NCI-H226 (cell line): ENCODE measurements around the gene MED12L.

Experiments
- DNase-seq: peaks from one replicate; pipeline ENCODE4 v3.0.0-alpha.2; 2015

The MED12L gene

DNA sequence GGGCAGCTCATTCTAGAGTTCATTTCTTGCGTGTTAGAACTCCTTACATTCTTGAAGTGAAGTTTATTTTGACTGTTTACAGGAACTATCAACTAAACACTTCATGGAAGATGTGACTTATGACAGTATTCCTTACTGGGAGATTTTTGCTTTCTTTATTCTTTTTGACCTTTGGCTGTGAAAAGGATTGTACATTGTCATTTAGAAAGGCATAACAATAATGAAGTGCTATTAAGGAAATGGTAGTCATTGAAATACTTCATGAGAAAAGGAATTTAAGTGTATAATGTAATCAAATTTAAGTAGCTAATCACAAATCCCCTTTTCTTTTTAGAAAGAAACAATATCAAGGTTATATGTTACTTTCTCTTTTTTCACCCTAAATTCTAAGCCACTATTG is 181.6 kb downstream of the MED12L start:
- DNase-seq: no peak

DNA sequence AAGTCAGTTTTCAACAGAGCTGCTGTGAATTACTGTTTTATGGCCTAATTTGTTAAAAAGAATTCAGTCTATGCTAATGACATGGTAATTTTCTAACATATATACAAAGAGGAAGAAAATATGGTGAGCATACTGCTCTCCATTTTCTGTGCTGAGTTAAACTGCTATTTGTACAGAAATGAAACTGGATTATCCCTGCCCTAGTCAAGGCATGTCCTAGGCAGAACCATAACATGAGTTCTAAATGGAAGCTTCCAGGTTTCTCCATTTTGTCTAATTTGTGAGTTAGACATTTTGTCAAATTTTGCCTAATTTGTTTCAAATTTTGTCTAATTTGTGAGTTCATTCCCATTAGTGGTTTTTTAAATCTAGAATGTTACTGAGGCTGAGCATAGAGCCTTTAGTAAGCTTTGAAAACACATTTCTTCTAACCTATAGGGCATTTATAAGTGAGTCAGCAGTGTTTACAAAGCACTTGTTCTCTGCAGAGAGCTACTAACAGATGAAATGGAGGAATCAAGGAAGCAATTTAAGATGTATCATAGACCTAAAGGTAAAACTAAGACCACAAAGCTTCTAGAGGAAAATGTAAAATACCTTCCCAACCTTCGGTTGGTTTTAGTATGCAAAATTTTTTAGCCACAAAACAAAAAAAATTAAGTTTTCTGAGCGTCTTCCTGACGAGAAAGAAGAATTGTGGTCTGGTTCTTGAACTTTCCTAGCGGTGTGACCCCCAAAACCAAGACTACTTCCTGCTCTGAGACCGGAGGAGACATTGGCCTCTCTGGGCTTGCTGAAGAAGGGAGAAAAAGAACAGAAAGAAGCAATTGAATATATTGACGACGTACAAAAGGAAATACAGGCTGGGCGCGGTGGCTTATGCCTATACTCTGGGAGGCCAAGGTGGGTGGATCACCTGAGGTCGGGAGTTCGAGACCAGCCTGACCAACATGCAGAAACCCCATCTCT is 183.1 kb downstream of the MED12L start:
- DNase-seq: no peak

DNA sequence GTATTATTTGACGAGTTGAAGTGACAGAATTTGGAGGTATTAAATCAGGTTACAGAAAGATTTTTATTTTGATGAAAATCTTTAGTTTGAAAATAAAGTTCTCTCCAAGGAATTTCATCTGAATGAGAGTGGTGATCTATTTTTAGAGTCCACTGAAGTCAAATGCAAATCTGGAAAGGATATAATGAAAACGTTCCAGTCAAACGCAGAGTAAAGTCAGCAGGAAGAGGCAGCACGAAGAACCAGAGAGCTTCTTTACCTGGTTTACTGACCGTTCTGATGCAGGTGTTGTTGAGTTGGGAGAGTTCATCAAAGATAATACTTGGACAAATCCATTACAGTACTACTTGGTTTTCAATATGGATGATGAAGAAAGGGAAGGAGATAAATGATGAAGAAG is 184.2 kb downstream of the MED12L start:
- no peak for DNase-seq

DNA sequence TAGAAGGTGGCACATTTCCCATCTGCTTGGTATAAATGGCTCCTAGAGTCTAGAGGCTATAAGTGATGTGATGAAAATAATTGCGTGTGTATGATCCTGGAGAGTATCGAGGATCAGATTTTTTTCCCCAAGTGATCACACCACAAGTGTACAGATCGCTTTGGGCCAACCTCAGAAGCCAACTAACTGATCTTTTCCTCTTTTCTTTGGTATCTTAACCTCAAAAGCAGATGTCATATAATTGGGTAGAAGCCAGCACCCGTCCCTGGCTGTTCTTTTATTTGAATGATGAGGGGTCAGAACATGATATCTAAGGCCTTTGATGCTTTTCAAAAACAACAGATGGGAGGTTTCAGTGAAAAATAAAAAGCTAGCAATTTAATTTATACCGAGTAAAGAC is 189.6 kb downstream of the MED12L start:
- no peak for DNase-seq

DNA sequence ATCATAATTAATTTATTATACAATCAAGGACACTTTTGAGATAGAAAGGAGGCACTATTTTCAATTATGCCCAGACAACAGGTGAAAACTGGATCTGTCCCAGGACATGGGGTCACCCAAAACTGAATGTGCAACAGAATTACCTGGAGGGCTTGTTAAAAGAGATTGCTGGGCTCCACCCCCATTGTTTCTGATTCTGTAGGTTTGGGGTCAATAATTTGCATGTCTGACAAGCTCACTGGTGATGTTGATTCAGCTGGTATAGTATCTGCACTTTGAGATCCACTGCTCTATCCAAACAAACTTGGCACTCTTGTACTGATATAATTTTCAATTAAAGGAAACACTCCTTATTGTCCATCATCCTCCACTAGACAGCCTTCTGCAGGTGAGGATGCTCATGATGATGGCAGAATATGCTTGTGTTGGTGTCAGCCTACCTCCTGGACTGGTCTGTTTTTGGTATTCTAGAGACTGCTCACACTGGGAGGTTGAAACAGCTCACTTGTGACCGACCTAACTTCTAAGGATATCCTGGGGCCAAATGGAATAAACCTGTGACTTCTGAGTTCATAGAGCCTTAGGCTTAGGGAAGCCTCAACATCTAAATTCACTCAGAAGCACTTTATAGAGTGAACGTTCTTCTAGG is 190.7 kb downstream of the MED12L start:
- DNase-seq: no peak

DNA sequence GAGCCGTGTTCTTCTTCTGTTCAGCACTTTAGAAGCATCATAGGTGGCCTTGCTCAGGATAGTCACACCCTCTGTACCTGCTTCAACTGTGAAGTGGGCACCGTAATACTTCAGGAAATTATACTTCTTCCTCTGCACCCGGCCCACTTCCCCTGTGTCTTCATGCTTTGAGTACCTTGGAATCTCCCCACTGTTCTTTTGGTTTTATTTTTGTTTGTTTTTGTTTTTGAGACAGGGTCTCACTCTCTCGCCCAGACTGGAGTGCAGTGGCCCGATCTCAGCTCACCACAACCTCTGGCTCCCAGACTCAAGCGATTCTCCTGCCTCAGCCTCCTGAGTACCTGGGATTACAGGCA is 191.2 kb downstream of the MED12L start:
- DNase-seq: no peak

DNA sequence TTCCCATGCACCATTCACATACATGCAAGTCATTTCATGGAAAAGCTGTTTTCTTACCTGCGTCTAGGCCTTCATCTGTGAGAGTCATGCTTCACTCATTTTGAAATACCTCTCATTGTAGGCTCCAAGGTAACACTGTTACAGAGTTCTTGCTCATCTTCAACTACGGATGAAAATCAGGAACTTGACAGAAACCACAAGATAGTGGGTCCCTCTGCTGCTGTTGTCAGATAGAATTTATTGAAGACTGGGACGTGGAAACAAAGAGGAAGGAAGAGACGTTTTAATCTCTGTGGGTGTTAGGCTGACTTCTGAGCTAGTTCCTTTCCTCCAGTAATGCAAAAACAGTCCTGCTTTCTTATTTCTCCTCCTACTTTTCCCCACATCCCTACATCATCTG is 192.8 kb downstream of the MED12L start, which contains the start of gene P2RY14:
P2RY14 (minus strand) TSS at position 313 of the 400 bp plus-strand sequence. CDS start 64,226 bp downstream, outside the sequence.
- no peak for DNase-seq

DNA sequence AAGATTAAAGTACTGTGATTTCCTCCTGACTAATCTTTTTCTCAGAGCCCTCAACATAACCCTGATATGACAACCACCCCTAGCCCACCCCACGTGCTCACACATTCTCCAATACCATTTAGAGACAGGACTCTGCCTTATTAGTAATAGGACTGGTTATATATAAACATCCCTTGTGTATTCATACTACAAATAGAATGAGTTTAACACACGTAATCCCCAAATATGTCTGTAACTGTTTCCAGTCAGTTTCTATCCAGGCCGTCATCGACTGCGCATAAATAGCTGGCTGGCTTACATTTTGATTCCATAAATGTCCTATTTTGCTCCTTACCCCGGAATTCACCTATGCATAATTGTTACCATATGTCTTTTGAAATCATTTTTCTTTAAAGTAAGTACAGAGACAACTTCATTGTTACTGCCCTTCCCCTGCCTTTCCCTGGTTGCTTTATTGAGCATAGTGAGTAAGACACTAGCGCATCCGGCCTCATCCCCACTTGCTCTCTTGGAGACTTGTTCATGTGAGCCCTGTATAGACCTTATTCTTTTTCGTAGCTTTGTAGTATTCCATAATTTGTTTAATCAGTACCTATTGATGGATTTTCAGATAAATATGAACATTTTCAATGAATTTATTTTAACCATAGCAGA is 196.3 kb downstream of the MED12L start:
- DNase-seq: no peak

DNA sequence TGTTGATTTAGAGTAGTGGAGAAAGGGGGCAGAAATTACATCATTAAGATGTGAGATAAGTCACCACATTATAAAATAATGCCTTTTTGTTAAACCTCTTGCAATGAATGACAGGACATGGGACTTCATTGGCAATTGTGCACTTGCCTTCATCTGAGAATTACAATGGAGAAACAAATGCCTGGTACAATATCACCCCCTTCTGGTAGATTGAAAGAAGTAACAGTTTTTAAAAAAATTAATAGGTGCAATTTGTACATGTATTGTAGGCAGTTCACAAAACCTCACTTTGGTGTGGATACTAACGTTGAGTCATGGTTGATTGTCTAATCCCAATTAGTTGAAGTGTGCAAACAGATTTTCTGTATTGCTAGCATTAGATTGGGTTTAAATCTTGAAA is 197.5 kb downstream of the MED12L start:
- DNase-seq: no peak

DNA sequence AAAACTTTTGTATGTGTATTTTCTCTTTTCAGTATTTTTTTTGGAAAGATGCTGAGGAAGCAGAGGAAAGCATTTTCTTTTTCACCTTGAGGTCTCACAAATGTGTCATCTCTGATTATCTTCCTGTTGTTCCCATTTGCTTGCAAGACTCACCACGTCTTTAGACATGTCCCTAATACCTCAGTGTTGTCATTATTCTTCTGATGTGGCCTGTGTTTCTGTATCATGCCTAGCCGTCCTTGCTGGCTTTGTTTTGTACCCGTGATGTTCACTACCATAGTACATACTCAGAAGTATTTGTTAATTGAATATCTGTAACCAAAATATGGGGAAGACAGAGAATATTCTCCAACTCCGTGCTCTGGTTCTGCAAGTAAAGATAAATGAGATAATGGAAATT is 197.9 kb downstream of the MED12L start:
- no peak for DNase-seq

DNA sequence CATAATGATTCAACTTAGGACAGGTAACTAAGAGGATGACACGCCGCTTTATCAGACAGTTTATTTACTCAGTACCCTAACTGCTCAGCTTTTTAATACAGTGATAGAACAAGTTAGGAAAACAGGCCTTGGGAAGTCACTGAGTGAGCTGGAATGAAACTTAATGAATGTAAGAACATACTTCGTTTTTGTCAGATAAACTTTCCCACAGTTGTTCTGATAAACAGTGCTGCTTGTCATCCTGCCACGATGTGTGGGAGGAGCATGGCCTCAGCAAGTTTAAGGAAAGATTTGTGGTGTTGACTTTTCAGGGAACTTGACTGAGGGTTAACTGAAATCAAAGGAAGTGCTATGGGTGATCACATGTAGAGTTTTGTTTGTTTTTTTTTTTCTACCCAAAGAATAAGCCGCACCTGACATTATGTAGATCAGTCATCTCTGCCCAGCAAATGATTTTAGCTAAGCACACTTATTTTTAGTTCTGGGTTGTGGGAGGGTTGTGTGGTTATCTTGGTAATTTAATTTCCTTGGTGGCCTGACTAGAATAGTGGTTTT is 198.5 kb downstream of the MED12L start:
- peak; percentile 71 for DNase-seq

DNA sequence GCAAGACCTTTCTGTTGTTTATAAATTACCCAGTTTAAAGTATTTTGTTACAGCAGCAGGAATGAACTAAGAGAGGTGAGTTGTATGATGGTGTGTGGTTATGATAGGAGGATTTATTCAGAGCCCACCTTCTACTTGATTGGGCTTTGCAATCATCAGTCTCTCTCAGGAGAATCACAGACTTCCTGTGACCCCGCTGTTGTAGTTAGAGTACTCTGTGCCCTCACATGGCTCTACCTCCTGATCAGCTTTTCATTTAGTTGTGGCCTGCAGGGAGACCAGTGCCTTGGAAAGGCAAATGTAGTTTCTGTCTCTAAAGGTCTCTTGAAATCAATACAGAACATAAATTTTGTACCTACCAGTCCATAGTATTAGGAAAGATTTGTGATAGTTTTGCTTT is 200.5 kb downstream of the MED12L start:
- no peak for DNase-seq

DNA sequence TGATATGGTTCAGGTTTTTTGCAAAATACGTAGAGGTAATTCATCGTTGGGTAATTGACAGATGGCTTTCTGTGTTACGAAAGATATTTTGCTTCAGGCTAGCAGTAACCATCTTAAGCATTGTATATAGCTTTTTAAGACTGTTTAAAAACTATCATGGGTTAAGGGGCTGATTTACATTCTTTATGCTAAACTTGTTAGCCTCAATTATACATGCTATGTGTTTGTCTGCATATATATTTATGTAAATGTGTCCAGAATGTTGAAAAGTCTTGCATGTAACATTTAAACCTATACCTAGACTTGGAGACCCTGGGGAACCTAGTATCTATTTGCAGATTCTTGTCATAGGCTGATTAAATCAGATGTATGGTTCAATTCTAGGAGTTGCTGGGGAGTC is 204.0 kb downstream of the MED12L start:
- DNase-seq: no peak

DNA sequence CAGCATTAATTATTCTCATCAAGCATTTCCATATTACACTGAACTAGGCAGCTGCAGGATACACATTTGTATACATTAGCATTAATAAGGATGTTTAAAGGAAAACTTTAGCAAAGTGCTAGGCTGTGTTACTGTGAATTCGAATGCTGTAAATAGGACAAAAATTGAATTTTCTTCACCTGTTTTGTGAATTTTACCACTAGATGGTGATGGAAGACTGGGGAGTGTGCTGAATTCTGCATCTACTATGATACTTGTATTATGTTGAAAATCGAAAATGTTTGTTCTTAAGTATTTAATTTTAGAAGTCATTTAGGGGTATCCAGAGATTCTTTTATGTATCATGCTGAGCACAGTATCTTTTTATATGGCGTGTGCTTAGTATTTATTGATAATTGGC is 205.2 kb downstream of the MED12L start:
- DNase-seq: no peak

DNA sequence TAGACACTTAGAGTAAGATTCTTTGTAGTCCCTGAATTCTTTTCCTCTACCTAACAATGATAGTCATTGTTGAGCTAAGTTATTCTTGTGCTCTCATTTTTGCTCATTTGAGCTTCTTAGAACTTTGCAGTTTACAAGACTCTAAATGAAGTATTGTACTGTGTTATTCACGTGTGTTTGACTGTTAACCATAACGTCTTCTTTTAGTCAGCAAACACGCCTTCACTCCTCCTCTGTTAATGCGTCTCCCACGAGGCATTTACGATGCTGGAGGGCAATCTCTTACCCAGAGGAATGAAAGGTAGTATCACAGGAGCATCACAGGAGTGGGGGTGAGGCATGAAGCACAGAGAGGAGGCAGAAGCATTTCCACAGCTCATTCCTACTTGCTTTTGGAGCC is 207.7 kb downstream of the MED12L start:
- no peak for DNase-seq

DNA sequence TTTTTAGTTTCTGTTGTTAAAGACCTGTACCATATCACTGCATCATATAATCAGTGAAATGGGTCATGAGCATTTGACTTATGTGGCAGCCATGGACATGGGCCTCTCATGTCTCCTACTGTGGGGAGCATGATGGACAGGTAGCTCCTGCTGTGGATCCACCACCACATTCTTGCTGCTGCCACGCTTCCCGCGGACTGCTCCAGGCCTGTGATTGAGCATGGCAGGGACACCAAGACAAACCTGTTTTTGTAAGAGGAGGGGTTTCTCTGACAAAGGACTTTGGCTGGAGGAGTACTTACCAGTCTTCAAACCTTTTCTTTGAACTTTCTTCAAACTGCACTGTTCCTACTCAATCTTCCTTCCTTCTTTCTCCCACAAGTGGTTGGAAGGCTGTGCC is 210.8 kb downstream of the MED12L start:
- no peak for DNase-seq

DNA sequence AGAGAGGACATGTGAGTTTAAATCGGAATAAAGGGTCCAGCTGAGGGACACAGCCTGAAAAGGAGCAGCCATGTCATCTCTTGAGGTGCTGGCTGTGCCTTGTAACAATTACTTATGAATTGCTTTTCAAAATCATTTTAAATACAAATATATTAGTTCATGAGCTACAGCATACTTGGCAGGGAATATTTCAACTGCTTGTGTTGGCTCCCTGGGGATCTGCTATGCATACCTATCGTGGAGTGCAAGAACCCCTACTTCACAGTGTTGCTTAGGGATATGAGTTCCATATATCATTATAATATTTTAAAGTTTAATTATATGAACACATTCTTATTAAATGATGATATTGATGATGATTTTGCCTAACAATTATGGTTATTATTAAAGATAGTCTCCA is 212.0 kb downstream of the MED12L start:
- DNase-seq: no peak

DNA sequence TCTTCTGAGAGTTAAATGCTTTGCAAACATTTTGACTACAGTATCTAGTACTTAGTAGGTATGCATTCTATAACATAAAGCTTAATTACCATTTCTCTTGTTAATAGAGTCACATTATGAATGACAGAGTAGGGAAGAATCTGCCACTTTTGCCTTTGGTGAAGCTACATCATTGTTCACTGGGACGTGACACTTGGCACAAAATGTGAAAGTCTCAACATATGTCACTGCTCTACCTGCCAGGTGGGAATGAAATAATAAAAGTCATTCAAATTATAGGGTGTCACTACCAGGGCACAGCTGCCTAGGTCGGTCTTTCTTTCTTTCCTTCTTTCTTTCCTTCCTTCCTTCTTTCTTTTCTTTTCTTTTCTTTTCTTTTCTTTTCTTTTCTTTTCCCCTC is 213.5 kb downstream of the MED12L start:
- DNase-seq: no peak

DNA sequence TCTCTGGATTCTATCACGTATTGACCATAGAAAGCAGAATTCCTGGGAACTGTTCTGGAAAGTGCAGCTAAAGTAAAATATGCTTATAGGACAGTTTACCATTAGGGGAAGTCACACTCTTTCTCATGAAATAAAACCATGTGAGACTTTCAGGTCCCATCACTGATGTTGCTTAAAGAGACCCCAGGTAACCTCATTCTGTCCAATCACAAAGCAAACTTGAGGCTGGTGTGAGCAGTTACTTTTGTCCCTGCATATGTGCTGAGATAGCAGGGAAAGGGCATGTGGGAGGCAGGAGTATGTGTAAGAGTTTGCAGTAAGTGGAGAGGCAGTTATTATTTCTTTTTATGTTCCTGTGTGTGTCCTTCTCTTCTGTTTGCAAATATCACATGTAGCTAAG is 215.1 kb downstream of the MED12L start:
- no peak for DNase-seq

DNA sequence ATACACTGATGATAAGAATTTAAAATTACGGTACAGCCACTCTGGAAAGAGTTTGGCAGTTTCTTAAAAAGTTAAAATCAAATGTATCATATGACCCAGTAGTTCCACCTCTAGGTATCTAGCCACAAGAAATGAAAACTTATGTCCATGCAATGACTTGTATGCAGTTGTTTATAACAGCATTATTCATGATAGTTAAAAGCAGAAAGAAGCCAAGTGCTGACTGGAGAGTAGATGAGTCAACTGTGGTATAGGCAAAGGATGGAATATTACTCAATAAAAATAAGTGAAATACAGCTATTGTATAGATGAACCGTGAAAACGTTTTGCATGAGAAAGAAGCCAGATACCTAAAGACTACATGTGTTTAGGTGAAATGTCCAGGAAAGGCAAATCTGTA is 216.3 kb downstream of the MED12L start:
- DNase-seq: peak; percentile 65

DNA sequence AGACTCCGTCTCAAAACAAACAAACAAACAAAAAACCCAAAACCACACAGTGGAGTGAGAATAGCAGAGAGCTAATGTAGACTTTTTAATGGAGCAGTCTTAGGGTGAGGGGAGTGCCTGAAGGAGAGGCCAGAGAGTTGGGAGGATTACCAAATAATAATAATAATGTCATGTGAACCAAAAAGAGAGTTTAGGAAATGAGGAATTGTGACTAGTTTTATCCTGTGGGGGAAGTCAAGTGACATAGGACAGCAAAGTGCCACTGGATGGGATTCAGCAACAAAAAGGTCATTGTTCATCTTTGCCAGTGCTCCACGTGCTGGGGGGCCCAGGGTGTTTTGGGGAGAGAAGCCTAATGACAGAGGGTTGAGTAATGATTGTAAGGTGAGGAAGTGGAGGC is 218.3 kb downstream of the MED12L start:
- no peak for DNase-seq

DNA sequence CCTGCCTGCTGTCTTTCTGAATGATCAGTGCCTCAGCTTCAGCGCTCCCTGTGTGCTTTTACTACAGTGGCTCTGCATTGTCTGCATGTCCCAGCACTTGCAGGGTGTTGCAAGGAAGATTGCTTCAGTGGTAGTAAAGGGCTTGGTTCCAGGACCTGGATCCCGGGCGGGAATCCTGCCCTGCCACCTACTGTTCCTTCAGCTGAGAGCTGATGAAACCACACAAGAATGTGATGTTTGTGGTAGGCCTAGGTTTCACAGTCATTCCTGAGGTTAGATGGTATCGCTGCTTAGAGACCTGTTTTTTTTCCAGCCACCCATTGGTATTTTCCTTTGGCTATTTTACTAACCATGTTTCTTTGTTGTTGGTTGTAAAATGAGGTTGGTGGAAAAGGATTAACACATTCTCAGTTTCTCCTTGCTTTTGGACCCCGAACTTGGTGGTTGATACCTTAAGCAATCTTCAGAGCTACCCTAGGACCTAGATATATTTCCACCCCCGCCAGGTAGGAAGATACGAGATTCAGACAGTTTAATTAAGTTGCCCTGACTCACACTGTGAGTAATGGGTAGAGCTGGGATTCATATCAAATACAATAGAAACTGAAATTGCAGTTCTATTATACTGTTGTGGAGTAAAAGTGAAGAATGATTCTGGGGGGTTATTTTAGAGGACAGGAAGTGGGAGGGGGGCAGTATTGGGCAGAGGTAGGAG is 219.8 kb downstream of the MED12L start:
- peak; percentile 97 for DNase-seq

DNA sequence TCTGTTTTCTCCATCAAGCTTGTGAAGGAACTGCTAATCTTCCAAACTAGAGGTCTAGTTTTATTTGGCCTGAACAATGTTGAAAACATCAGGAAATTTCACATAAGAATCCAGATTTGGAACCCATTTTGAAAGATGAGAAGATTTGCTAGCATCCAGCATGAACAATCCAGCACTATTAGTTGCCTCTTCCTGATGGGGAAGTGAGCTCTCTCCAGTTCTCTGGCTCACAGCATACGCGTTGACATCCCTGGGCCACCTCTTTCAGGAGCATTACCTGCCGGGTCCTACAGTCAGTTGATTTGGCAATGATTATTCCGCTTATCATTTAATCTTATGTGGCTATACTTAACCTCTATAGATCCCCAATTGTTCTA is 220.3 kb downstream of the MED12L start:
- DNase-seq: no peak
